Placental epithelial cell (primary cell): ENCODE data around the gene OTUD1. TPM values are rescaled to one million over a fixed set of nuclear protein-coding genes. Genes with fewer than 3 reads are reported as not detected.

Experiments used
- small RNA-seq: library from RNA; depleted of rRNA; stranded (forward); fragments of <200 nt; gene quantifications from one replicate; pipeline ENCODE3, GENCODE V24; 2012
- total RNA-seq: library from RNA; depleted of rRNA; stranded (reverse); fragments of >200 nt; gene quantifications from 2 replicates; pipeline ENCODE4 v1.2.3, GENCODE V29; 2012

OTUD1 gene, protein sequence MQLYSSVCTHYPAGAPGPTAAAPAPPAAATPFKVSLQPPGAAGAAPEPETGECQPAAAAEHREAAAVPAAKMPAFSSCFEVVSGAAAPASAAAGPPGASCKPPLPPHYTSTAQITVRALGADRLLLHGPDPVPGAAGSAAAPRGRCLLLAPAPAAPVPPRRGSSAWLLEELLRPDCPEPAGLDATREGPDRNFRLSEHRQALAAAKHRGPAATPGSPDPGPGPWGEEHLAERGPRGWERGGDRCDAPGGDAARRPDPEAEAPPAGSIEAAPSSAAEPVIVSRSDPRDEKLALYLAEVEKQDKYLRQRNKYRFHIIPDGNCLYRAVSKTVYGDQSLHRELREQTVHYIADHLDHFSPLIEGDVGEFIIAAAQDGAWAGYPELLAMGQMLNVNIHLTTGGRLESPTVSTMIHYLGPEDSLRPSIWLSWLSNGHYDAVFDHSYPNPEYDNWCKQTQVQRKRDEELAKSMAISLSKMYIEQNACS
- 10.6 and 25.2 TPM in 2 replicates for total RNA-seq

DNA sequence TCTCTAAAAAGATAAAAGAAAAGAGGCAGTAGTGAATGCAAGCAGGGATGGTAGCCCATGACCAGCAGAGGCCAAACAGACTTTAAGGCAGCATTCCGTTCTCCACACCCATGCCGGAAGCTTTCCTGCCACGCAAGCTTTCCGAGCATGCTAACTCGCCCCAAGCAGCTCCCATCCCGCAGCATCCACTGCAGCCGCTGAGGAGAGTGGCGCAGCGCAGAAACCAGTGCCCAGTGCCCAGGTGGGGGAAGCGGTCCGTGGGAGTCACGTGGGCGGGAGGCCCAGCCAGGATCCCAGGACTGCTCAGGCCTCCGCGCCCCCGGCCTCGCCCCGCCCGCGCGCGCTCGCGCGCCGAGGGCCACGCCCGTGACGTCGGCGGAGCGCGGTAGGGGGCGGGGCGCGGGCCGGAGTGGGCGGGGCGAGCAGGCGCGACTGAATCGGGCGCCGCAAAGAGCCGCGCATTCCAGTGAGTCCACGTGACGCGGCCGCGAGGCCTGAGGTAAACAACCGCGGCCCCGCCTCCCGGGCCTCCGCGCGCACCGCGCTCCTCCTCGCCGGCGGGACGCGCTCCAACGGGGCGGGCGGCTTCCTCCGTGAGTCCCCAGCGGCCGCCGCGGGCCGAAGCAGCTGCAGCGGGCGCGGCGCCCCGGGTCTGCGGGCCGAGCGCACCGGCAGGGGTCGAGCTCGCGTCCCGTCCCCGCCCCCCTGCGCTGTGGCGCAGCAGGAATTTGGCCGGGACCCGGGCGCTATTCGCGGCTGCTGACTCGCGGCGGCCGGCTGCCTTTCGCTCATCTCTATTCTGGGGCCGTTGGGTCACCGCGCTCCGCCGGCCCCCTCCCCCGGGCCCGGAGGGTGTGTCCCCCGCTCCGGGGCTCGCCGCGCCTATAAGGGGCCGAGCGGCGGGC, at the start of gene OTUD1:
Gene OTUD1, plus strand, starts transcription at position 529 of the 905 bp plus-strand sequence. CDS start 383 bp downstream, outside the sequence.

Small RNA genes lying within 50 kb of the gene (small RNA-seq; reads per million reads assigned to genes)
- not detected for gene MIR1254-2

Other genes starting within 250 kb of the OTUD1 start
- 0.79 TPM in 1 of 2 replicates, not detected in the other for gene PTF1A, start 246.8 kb upstream of the OTUD1 start, total RNA-seq
- gene C10orf67, start 94.3 kb upstream of the OTUD1 start, total RNA-seq = 0.33 TPM in 1 of 2 replicates, not detected in the other